Activated B cell treated with CpG ODN at 0.5 μM for 24 hours (primary cell): ENCODE data around the gene HMGB4. TPM values are rescaled to one million over a fixed set of nuclear protein-coding genes. Genes with fewer than 3 reads are reported as not detected.

Source experiments
- ATAC-seq: fragments of 200-7000 bp; cut with Tn5 transposase; one replicate; pipeline ENCODE4 v1.10.0; 2021; ENCODE audit warnings: low read depth, mild to moderate bottlenecking, moderate library complexity
- CTCF ChIA-PET: fragments of 350-600 bp; sonication (Branson Sonifier 250); formaldehyde crosslinking; loops from one replicate; lab custom pipeline; 2021; ENCODE audit warnings: antibody characterized with exemption; lab: Charles Lee
- POLR2A ChIA-PET: fragments of 350-600 bp; sonication (Branson Sonifier 250); formaldehyde crosslinking; loops from one replicate; lab custom pipeline; 2021; ENCODE audit warnings: antibody characterized with exemption; lab: Charles Lee
- DNase-seq: peaks from one replicate; pipeline ENCODE4 v3.0.0; 2022
- H3K27ac Mint-ChIP-seq: one replicate; pipeline ENCODE4 v1.8.0; 2020; ENCODE audit warnings: mixed read lengths
- H3K27me3 Mint-ChIP-seq: one replicate; pipeline ENCODE4 v1.8.0; 2021; ENCODE audit warnings: mixed read lengths
- H3K36me3 Mint-ChIP-seq: one replicate; pipeline ENCODE4 v1.8.0; 2021; ENCODE audit warnings: low read depth, mixed read lengths
- H3K4me1 Mint-ChIP-seq: one replicate; pipeline ENCODE4 v1.8.0; 2021; ENCODE audit warnings: mixed read lengths
- H3K4me3 Mint-ChIP-seq: one replicate; pipeline ENCODE4 v1.8.0; 2020; ENCODE audit warnings: mild to moderate bottlenecking, mixed read lengths
- H3K9me3 Mint-ChIP-seq: one replicate; pipeline ENCODE4 v1.8.0; 2020; ENCODE audit warnings: mixed read lengths
- CTCF ChIP-seq: fragments of 200-600 bp; IDR thresholded peaks from one replicate; pipeline ENCODE4 v1.8.0; 2022; ENCODE audit warnings: antibody characterized with exemption, mild to moderate bottlenecking
- intact Hi-C: fragments of 100-400 bp; cut with micrococcal nuclease; formaldehyde crosslinking; loops from one replicate; pipeline ENCODE4 v1.15.1; 2024
- total RNA-seq: library from RNA; stranded (reverse); gene quantifications from 2 replicates; pipeline ENCODE4 v1.2.3, GENCODE V29; 2022

Gene HMGB4
- total RNA-seq, 1 donor from 2014 or later: not detected

DNA sequence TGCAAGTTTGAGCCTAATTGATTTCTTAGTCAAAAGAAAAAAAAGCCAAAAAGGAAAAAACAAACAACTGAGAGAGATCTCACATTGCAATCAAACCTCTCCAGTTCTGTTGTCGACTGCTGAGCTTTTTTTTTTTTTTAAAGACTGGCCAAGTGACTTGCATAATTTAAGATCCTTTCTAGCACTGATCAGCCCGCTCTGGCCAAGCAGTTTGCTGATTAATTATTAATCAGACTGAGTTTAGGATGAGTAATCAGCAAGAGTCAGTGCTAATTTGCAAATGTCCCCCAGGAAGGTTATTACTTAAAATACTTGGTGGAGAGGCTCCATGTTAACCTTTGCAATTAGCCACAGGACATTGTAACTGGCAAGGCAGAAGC, 39.3 kb downstream of the HMGB4 start:
- no peak for DNase-seq
- Mint-ChIP-seq H3K27ac (no peak overlapping the region), H3K4me1 (peaks cover 18% of the 10 kb centered on the region), H3K9me3 (no peaks in the 10 kb centered on the region), H3K4me3 (no peak overlapping the region), H3K36me3 (no peaks in the 10 kb centered on the region), H3K27me3 (no peaks in the 10 kb centered on the region)
- intact Hi-C loops: no loop called here
- POLR2A ChIA-PET: no interaction called here
- CTCF ChIA-PET: no interaction called here
- TF ChIP-seq CTCF: no peak
- peak; percentile 37 for ATAC-seq

- intact Hi-C loops: no loop called here
- CTCF ChIA-PET: no interaction called here
- POLR2A ChIA-PET: no interaction called here
- H3K4me3 Mint-ChIP-seq: no peak overlapping the region
- no peaks in the 10 kb centered on the region for H3K27me3 Mint-ChIP-seq
- peaks cover 18% of the 10 kb centered on the region for H3K4me1 Mint-ChIP-seq
- no peaks in the 10 kb centered on the region for H3K36me3 Mint-ChIP-seq
- TF ChIP-seq CTCF: no peak
- no peak for ATAC-seq
- H3K9me3 Mint-ChIP-seq: no peaks in the 10 kb centered on the region
- no peak for DNase-seq
- H3K27ac Mint-ChIP-seq: no peak overlapping the region
Measured at GRCh38 chr1:33905241-33905640, 41.4 kb downstream of the HMGB4 start.

DNA sequence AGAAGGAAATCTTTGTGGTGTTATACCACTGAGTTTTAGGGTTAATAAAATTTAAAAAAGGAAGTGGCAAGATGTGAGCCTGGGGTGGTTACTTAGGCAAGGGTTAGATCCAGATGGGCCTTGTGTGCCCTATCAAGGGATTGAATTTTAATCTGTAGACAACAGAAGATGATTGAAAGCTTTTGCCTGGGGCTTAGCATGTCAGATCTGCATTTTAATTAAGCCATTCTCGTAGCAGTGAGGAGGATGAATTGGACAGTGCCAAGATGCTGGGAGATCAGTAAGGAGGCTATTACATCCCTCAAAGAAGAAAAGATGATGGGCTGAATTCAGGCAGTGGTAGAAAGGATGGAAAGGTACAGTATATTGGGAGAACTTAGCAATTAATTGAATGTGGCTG, 42.3 kb downstream of the HMGB4 start:
- ChIA-PET POLR2A (no interaction called here), CTCF (no interaction called here)
- no peak overlapping the region for H3K4me3 Mint-ChIP-seq
- intact Hi-C loops: no loop called here
- no peak for ATAC-seq
- H3K36me3 Mint-ChIP-seq: no peaks in the 10 kb centered on the region
- H3K4me1 Mint-ChIP-seq: peaks cover 18% of the 10 kb centered on the region
- no peak overlapping the region for H3K27ac Mint-ChIP-seq
- H3K9me3 Mint-ChIP-seq: no peaks in the 10 kb centered on the region
- no peak for DNase-seq
- H3K27me3 Mint-ChIP-seq: no peaks in the 10 kb centered on the region
- no peak for TF ChIP-seq CTCF

DNA sequence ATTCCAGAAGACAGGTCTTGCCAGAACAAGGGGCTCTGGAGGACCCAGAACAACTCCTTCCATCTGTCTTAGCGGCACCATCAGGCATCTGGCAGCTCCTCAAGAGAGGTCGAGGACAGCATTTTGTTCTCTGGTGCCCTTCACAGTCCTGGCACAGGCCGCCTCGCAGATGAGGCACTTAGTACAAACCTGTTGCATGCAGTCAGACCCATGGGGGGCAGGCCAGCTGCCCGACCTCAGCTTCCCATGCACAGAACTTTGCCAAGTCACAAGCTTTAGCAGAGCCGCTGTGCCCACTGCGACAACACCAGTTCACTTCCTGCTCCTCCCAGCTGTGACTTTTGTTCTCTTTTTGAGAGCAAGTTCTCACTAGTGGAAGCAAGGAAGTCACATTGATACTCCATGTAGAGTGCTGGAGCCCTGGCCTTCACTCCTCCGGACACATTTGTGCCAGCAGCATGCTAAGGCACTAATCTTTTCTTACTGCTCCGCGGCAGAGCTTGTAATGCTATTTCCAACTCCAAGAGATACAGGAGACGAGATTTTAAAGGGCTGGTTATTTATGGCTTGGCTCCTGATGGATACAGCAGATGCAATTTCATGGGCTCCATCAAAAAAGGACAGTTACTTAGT, 44.6 kb downstream of the HMGB4 start:
- intact Hi-C loops: no loop called here
- Mint-ChIP-seq H3K36me3 (no peaks in the 10 kb centered on the region), H3K27ac (no peak overlapping the region), H3K4me1 (peaks cover 7% of the 10 kb centered on the region), H3K9me3 (no peaks in the 10 kb centered on the region), H3K4me3 (no peak overlapping the region), H3K27me3 (no peaks in the 10 kb centered on the region)
- ChIA-PET CTCF (no interaction called here), POLR2A (no interaction called here)
- no peak for TF ChIP-seq CTCF
- DNase-seq (no peak), ATAC-seq (no peak)
